Liver (tissue), 9 donors: ENCODE results near the gene ANAPC16. TPM values are rescaled to one million over a fixed set of nuclear protein-coding genes. Genes with fewer than 3 reads are reported as not detected.
"Not testable (repeated sequence)": the region's sequence is repeated elsewhere in the genome, so short reads cannot be mapped to it uniquely, and the experiment has no call there.

Experiments used
- DNase-seq: peaks from one replicate; pipeline ENCODE4 v3.0.0-alpha.2; 2017; ENCODE audit warnings: low spot score
- H3K27ac ChIP-seq, 2 donors: one replicate each; pipeline ENCODE4 v1.7.0; 2013; ENCODE audit warnings: inconsistent platforms in 2 of 2, low read length in 2 of 2, control low read depth in 1 of 2, low read depth in 1 of 2, mild to moderate bottlenecking in 1 of 2
- H3K27me3 ChIP-seq, 4 donors: one replicate each; pipeline versions ENCODE4 v1.6.1 to v1.7.0; 2013; ENCODE audit warnings: low read length in 3 of 4, inconsistent platforms in 1 of 4, mild to moderate bottlenecking in 1 of 4, moderate library complexity in 1 of 4; ENCODE audit not compliant: control insufficient read depth in 4 of 4, insufficient read depth in 4 of 4
- H3K36me3 ChIP-seq, 4 donors: one replicate each; pipeline versions ENCODE4 v1.6.1 to v1.7.0; 2013; ENCODE audit warnings: low read length in 3 of 4, mild to moderate bottlenecking in 3 of 4, low read depth in 1 of 4, moderate library complexity in 1 of 4; ENCODE audit not compliant: control insufficient read depth in 4 of 4, insufficient read depth in 3 of 4
- H3K4me1 ChIP-seq, 4 donors: one replicate each; pipeline versions ENCODE4 v1.6.1 to v1.7.0; 2013; ENCODE audit warnings: low read length in 3 of 4, mild to moderate bottlenecking in 3 of 4, moderate library complexity in 1 of 4; ENCODE audit not compliant: control insufficient read depth in 4 of 4, insufficient read depth in 4 of 4
- H3K4me3 ChIP-seq, 3 donors: one replicate each; pipeline versions ENCODE4 v1.6.1 to v1.7.0; 2013; ENCODE audit warnings: low read length in 3 of 3, control low read depth in 1 of 3, low read depth in 1 of 3, mild to moderate bottlenecking in 1 of 3
- H3K9ac ChIP-seq, 2 donors: one replicate each; pipeline ENCODE4 v1.7.0; 2013; ENCODE audit warnings: low read length in 2 of 2, mild to moderate bottlenecking in 2 of 2, moderate library complexity in 2 of 2, control low read depth in 1 of 2, low read depth in 1 of 2
- H3K9me3 ChIP-seq, 4 donors: one replicate each; pipeline versions ENCODE4 v1.6.1 to v1.7.0; 2013; ENCODE audit warnings: low read length in 3 of 4; ENCODE audit not compliant: control insufficient read depth in 4 of 4
- ATF3 ChIP-seq: IDR thresholded peaks from 2 replicates; pipeline ENCODE4 v1.6.1; 2016; ENCODE audit warnings: antibody characterized with exemption
- CTCF ChIP-seq: fragments of 150-350 bp; IDR thresholded peaks from 2 replicates; pipeline ENCODE4 v1.5.1; 2017; ENCODE audit warnings: improper control_type of control experiment, low read depth, low read length; ENCODE audit not compliant: missing input control
- EGR1 ChIP-seq, 2 donors: IDR thresholded peaks; 2 replicates each; pipeline ENCODE4 v1.6.1; 2016 to 2018; ENCODE audit warnings: antibody characterized with exemption in 2 of 2, low read depth in 2 of 2
- GABPA ChIP-seq, 2 donors: IDR thresholded peaks in 1 of 2; conservative IDR thresholded peaks in 1 of 2; 2 replicates each; pipeline ENCODE4 v1.6.1; 2016; ENCODE audit warnings: antibody characterized with exemption in 2 of 2, mild to moderate bottlenecking in 1 of 2, moderate library complexity in 1 of 2
- HNF4G ChIP-seq: IDR thresholded peaks from 2 replicates; pipeline ENCODE4 v1.6.1; 2016; ENCODE audit warnings: antibody characterized with exemption
- JUND ChIP-seq, 2 donors: IDR thresholded peaks; 2 replicates each; pipeline ENCODE4 v1.6.1; 2016; ENCODE audit warnings: antibody characterized with exemption in 2 of 2
- MAX ChIP-seq: IDR thresholded peaks from 2 replicates; pipeline ENCODE4 v1.6.1; 2016; ENCODE audit warnings: antibody characterized with exemption
- RAD21 ChIP-seq, 2 donors: IDR thresholded peaks; 2 replicates each; pipeline ENCODE4 v1.6.1; 2016; ENCODE audit warnings: antibody characterized with exemption in 2 of 2, mild to moderate bottlenecking in 2 of 2
- REST ChIP-seq: IDR thresholded peaks from 2 replicates; pipeline ENCODE4 v1.6.1; 2016; ENCODE audit warnings: antibody characterized with exemption, mild to moderate bottlenecking
- RXRA ChIP-seq, 2 donors: IDR thresholded peaks; 2 replicates each; pipeline ENCODE4 v1.6.1; 2017 to 2018; ENCODE audit warnings: antibody characterized with exemption in 2 of 2, mild to moderate bottlenecking in 1 of 2
- SP1 ChIP-seq: IDR thresholded peaks from 2 replicates; pipeline ENCODE4 v1.6.1; 2018; ENCODE audit warnings: antibody characterized with exemption, mild to moderate bottlenecking
- TAF1 ChIP-seq: conservative IDR thresholded peaks from 2 replicates; pipeline ENCODE4 v1.6.1; 2016; ENCODE audit warnings: antibody characterized with exemption, mild to moderate bottlenecking
- YY1 ChIP-seq: IDR thresholded peaks from 2 replicates; pipeline ENCODE4 v1.6.1; 2016; ENCODE audit warnings: antibody characterized with exemption, mild to moderate bottlenecking
- ZBTB33 ChIP-seq: IDR thresholded peaks from 2 replicates; pipeline ENCODE4 v1.6.1; 2016; ENCODE audit warnings: antibody characterized with exemption
- WGBS: extraction: QIAGEN DNeasy Blood & Tissue Kit; methylation state at CpG from one replicate; pipeline ENCODE4 v1.1.7; 2013; 5-methylcytosine and 5-hydroxymethylcytosine counted together
- polyA plus RNA-seq, 2 donors: library from polyadenylated mRNA; stranded (reverse) in 1 of 2; unstranded in 1 of 2; fragments of 200-250 nt in 1 of 2; fragments of >200 nt in 1 of 2; fragmentation: Nextera tagmentation in 1 of 2; extraction: Ambion mirVana in 1 of 2; gene quantifications; one replicate each; pipeline versions ENCODE4 v1.2.1 to v1.2.3, GENCODE V29; 2013 to 2015
- total RNA-seq, 2 donors: library from RNA; depleted of rRNA; stranded (reverse); fragments of >200 nt; gene quantifications; one replicate each; pipeline ENCODE4 v1.2.3, GENCODE V29; 2014
- donor health status: healthy.
- donor health status: healthy.
- donor health status: healthy.
- donor health status: healthy.
- donor health status: healthy.

The ANAPC16 gene
- total and polyA plus RNA-seq, 4 donors: 36.8 to 96.3 (median 55.6) TPM

- Histone ChIP-seq H3K9me3 (no peaks in the 10 kb centered on the region), H3K27me3 (no peaks in the 10 kb centered on the region), H3K27ac (no peak overlapping the region), H3K4me3 (no peak overlapping the region), H3K36me3 (no peaks in the 10 kb centered on the region), H3K9ac (no peak overlapping the region), H3K4me1 (peaks cover 4 to 15% (median 10%) of the 10 kb centered on the region in 4 donors)
- 96% methylated on average over 15 of the region's 15 CpGs for WGBS
- TF ChIP-seq GABPA (IDR thresholded peaks at IDR 0.05 in 1 of 2, conservative IDR thresholded peaks at IDR 0.05 in 1 of 2) (no peak), JUND (IDR thresholded peaks at IDR 0.05) (no peak), RAD21 (IDR thresholded peaks at IDR 0.05) (no peak), HNF4G (no peak), ATF3 (no peak), YY1 (no peak), CTCF (no peak), EGR1 (IDR thresholded peaks at IDR 0.05; ENCODE audit: low read depth in 2 of 2) (no peak), REST (no peak), ZBTB33 (no peak), MAX (no peak), TAF1 (no peak)
- no peak for DNase-seq
These were observed 52.1 kb downstream of the ANAPC16 start for GRCh38 chr10:72267819-72268399.

GRCh38 chr10:72268475-72269200 lies 52.8 kb downstream of the ANAPC16 start:
- not testable (repeated sequence) for H3K27ac ChIP-seq, DNase-seq, H3K9ac ChIP-seq, H3K27me3 ChIP-seq, H3K9me3 ChIP-seq, H3K4me3 ChIP-seq, H3K36me3 ChIP-seq
- peaks cover 4 to 16% (median 9%) of the 10 kb centered on the region in 4 donors for H3K4me1 ChIP-seq
- TF ChIP-seq RXRA (IDR thresholded peaks at IDR 0.05) (peak; percentile 20 to 50), RAD21 (IDR thresholded peaks at IDR 0.05) (peak in 1 of 2 donors; percentile 25), SP1 (peak; percentile 20)
- WGBS: 98% methylated on average over 5 of the region's 5 CpGs
